Ectodermal cell (in vitro differentiated cells): Measurements from ENCODE around the gene ACAA2.

ENCODE experiments used
- H3K27ac ChIP-seq: 2 replicates; pipeline ENCODE4 v1.7.0; 2013; ENCODE audit warnings: mild to moderate bottlenecking, low read depth, low read length; ENCODE audit not compliant: insufficient read depth, poor library complexity, severe bottlenecking
- H3K27me3 ChIP-seq: 2 replicates; pipeline ENCODE4 v1.7.0; 2013; ENCODE audit warnings: mild to moderate bottlenecking, low read length; ENCODE audit not compliant: insufficient read depth, control insufficient read depth, poor library complexity, severe bottlenecking
- H3K36me3 ChIP-seq: one replicate; pipeline ENCODE4 v1.7.0; 2013; ENCODE audit warnings: low read length; ENCODE audit not compliant: control insufficient read depth, insufficient read depth
- H3K4me1 ChIP-seq: one replicate; pipeline ENCODE4 v1.7.0; 2013; ENCODE audit warnings: low read length; ENCODE audit not compliant: control insufficient read depth, insufficient read depth
- H3K4me3 ChIP-seq: 2 replicates; pipeline ENCODE4 v1.7.0; 2013; ENCODE audit warnings: low read depth, low read length, control low read depth; ENCODE audit not compliant: insufficient read depth
- H3K9me3 ChIP-seq: 2 replicates; pipeline ENCODE4 v1.7.0; 2013; ENCODE audit warnings: mild to moderate bottlenecking, low read length, moderate library complexity; ENCODE audit not compliant: control insufficient read depth
- WGBS, 2 experiments: methylation state at CpG; one replicate each; pipeline ENCODE4 v1.1.7; 2013; ENCODE audit warnings: missing lambda C conversion rate in 2 of 2; 5-methylcytosine and 5-hydroxymethylcytosine counted together

ACAA2 gene

GRCh38 chr18:49756671-49757362 lies 56.5 kb downstream of the ACAA2 start:
- H3K9me3 ChIP-seq: no peaks in the 10 kb centered on the region
- 80 to 84% methylated on average over 8 to 9 of the region's 9 CpGs for WGBS, 2 experiments
- H3K27ac ChIP-seq: no peak overlapping the region

GRCh38 chr18:49756135-49756534 lies 57.2 kb downstream of the ACAA2 start:
- no peaks in the 10 kb centered on the region for H3K36me3 ChIP-seq
- no peaks in the 10 kb centered on the region for H3K9me3 ChIP-seq
- no peak overlapping the region for H3K27ac ChIP-seq
- WGBS, 2 experiments: 76 to 78% methylated on average over 6 of the region's 6 CpGs
- no peak overlapping the region for H3K4me3 ChIP-seq
- peaks cover 3% of the 10 kb centered on the region for H3K27me3 ChIP-seq
- peaks cover 5% of the 10 kb centered on the region for H3K4me1 ChIP-seq

More at GRCh38 chr18:49756671-49757362, 56.5 kb downstream of the ACAA2 start:
- Histone ChIP-seq H3K27me3 (peaks cover 3% of the 10 kb centered on the region), H3K4me1 (peaks cover 5% of the 10 kb centered on the region), H3K4me3 (no peak overlapping the region), H3K36me3 (no peaks in the 10 kb centered on the region)

- no peaks in the 10 kb centered on the region for H3K36me3 ChIP-seq
- H3K27ac ChIP-seq: no peak overlapping the region
- H3K9me3 ChIP-seq: no peaks in the 10 kb centered on the region
- WGBS, 2 experiments: 90 to 96% methylated on average over 6 of the region's 6 CpGs
- no peak overlapping the region for H3K4me3 ChIP-seq
- peaks cover 3% of the 10 kb centered on the region for H3K27me3 ChIP-seq
- H3K4me1 ChIP-seq: peaks cover 5% of the 10 kb centered on the region
These were observed 57.8 kb downstream of the ACAA2 start for GRCh38 chr18:49755489-49755888.

GRCh38 chr18:49754866-49755265 lies 58.5 kb downstream of the ACAA2 start:
- Histone ChIP-seq H3K27ac (no peak overlapping the region), H3K4me1 (peaks cover 4% of the 10 kb centered on the region), H3K36me3 (no peaks in the 10 kb centered on the region), H3K9me3 (no peaks in the 10 kb centered on the region), H3K4me3 (no peak overlapping the region), H3K27me3 (peaks cover 3% of the 10 kb centered on the region)
- WGBS, 2 experiments: 83 to 86% methylated on average over 6 of the region's 6 CpGs

- peaks cover 3% of the 10 kb centered on the region for H3K27me3 ChIP-seq
- H3K4me1 ChIP-seq: no peaks in the 10 kb centered on the region
- H3K36me3 ChIP-seq: no peaks in the 10 kb centered on the region
- H3K27ac ChIP-seq: no peak overlapping the region
- H3K4me3 ChIP-seq: no peak overlapping the region
- 100% methylated on average over 1 of the region's 1 CpG; no CpG with 5 or more reads in 1 of the 2 experiments for WGBS, 2 experiments
- H3K9me3 ChIP-seq: no peaks in the 10 kb centered on the region
These were observed 59.7 kb downstream of the ACAA2 start for GRCh38 chr18:49753643-49754042.

- Histone ChIP-seq H3K4me3 (no peak overlapping the region), H3K9me3 (no peaks in the 10 kb centered on the region), H3K27me3 (peaks cover 3% of the 10 kb centered on the region), H3K4me1 (no peaks in the 10 kb centered on the region), H3K36me3 (no peaks in the 10 kb centered on the region), H3K27ac (no peak overlapping the region)
- 33 to 36% methylated on average over 4 of the region's 4 CpGs for WGBS, 2 experiments
These were observed 61.3 kb downstream of the ACAA2 start for GRCh38 chr18:49752095-49752457.

GRCh38 chr18:49751427-49752094 lies 61.8 kb downstream of the ACAA2 start:
- no peaks in the 10 kb centered on the region for H3K36me3 ChIP-seq
- WGBS, 2 experiments: 78 to 79% methylated on average over 8 of the region's 8 CpGs
- peaks cover 3% of the 10 kb centered on the region for H3K27me3 ChIP-seq
- H3K27ac ChIP-seq: no peak overlapping the region
- H3K4me3 ChIP-seq: no peak overlapping the region
- no peaks in the 10 kb centered on the region for H3K9me3 ChIP-seq
- H3K4me1 ChIP-seq: no peaks in the 10 kb centered on the region

- H3K27ac ChIP-seq: no peak overlapping the region
- H3K4me1 ChIP-seq: no peaks in the 10 kb centered on the region
- H3K4me3 ChIP-seq: no peak overlapping the region
- H3K36me3 ChIP-seq: no peaks in the 10 kb centered on the region
- H3K27me3 ChIP-seq: peaks cover 3% of the 10 kb centered on the region
- no peaks in the 10 kb centered on the region for H3K9me3 ChIP-seq
- 95% methylated on average over 8 of the region's 8 CpGs for WGBS, 2 experiments
These were observed 63.8 kb downstream of the ACAA2 start for GRCh38 chr18:49749563-49749962.

GRCh38 chr18:49747876-49748275 lies 65.5 kb downstream of the ACAA2 start:
- H3K4me3 ChIP-seq: no peak overlapping the region
- H3K27ac ChIP-seq: no peak overlapping the region
- H3K36me3 ChIP-seq: no peaks in the 10 kb centered on the region
- H3K9me3 ChIP-seq: no peaks in the 10 kb centered on the region
- peaks cover 3% of the 10 kb centered on the region for H3K27me3 ChIP-seq
- WGBS, 2 experiments: 70 to 76% methylated on average over 5 of the region's 5 CpGs
- H3K4me1 ChIP-seq: no peaks in the 10 kb centered on the region

- no peaks in the 10 kb centered on the region for H3K4me1 ChIP-seq
- H3K36me3 ChIP-seq: no peaks in the 10 kb centered on the region
- H3K4me3 ChIP-seq: no peak overlapping the region
- no peak overlapping the region for H3K27ac ChIP-seq
- no peaks in the 10 kb centered on the region for H3K9me3 ChIP-seq
- WGBS, 2 experiments: 92 to 93% methylated on average over 11 of the region's 11 CpGs
- H3K27me3 ChIP-seq: no peaks in the 10 kb centered on the region
These were observed 68.0 kb downstream of the ACAA2 start for GRCh38 chr18:49745045-49746014.
